ENCODE results near the gene CSNK2A3. TPM values are rescaled to one million over a fixed set of nuclear protein-coding genes. Genes with fewer than 3 reads are reported as not detected.

The CSNK2A3 gene
- total and polyA plus RNA-seq, 2 donors (not counting 1 experiment from before 2014, with no cell fraction given) = 2.3 TPM

GRCh38 chr11:11389238-11389637 is 36.2 kb upstream of the CSNK2A3 start:
- Histone ChIP-seq H3K4me2 (ENCODE audit: extremely low read depth, insufficient read depth, low read length) (no peak overlapping the region), H3K9ac (ENCODE audit: insufficient read depth, low read length) (no peak overlapping the region), H3K4me1 (ENCODE audit: control insufficient read depth, extremely low read depth, insufficient read depth, low read length) (no peaks in the 10 kb centered on the region), H2AFZ (ENCODE audit: low read length) (no peak overlapping the region), H3K9me3 (ENCODE audit: control insufficient read depth, insufficient read depth, low read depth, low read length) (no peaks in the 10 kb centered on the region), H3K36me3 (ENCODE audit: control insufficient read depth, insufficient read depth, low read length) (no peaks in the 10 kb centered on the region), H3K27me3 (ENCODE audit: control insufficient read depth, insufficient read depth, low read length) (no peaks in the 10 kb centered on the region), H3K27ac (ENCODE audit: insufficient read depth, low read length) (no peak overlapping the region), H4K20me1 (ENCODE audit: control insufficient read depth, extremely low read depth, insufficient read depth, low read length) (no peaks in the 10 kb centered on the region), H3K4me3 (replicated peaks in 1 of 4; ENCODE audit: control extremely low read depth in 1 of 4, insufficient read depth in 1 of 4, low read depth in 3 of 4, low read length in 4 of 4) (no peak overlapping the region), H3K79me2 (ENCODE audit: control insufficient read depth, insufficient read depth, low read length) (no peaks in the 10 kb centered on the region)
- DNase-seq (ENCODE audit: low read depth in 2 of 2) = no peak
- TF ChIP-seq EZH2 (IDR thresholded peaks at IDR 0.05; ENCODE audit: low read length, missing control alignments) (no peak), CTCF (conservative IDR thresholded peaks at IDR 0.05 in 1 of 2, IDR thresholded peaks at IDR 0.05 in 1 of 2; ENCODE audit: low read depth in 1 of 2, low read length in 2 of 2) (no peak)

- Histone ChIP-seq H3K79me2 (ENCODE audit: control insufficient read depth, insufficient read depth, low read length) (no peaks in the 10 kb centered on the region), H2AFZ (ENCODE audit: low read length) (no peak overlapping the region)
- TF ChIP-seq CTCF (conservative IDR thresholded peaks at IDR 0.05 in 1 of 2, IDR thresholded peaks at IDR 0.05 in 1 of 2; ENCODE audit: low read depth in 1 of 2, low read length in 2 of 2) (no peak), EZH2 (IDR thresholded peaks at IDR 0.05; ENCODE audit: low read length, missing control alignments) (no peak)
Measured at GRCh38 chr11:11387622-11388305, 34.7 kb upstream of the CSNK2A3 start.

DNA sequence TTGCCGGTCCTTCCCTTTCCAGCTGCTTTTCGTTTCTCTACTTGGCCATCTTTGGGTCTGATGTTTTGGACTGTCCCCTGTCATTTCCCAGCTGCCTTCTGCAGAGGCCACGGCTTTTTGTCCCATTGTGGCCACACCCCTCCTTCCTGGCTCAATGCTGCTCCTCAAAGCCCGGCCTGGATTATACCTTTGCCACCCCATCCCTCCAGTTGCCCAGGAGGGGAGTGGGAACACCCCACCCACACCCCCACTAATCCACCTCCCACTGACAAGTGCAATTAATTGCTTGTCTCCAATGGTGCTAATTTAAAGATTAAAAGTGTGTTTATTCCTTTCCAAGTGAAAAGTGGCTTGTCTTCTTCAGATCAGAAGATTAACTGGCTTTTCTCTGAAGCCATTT is 34.2 kb upstream of the CSNK2A3 start:
- TF ChIP-seq CTCF (conservative IDR thresholded peaks at IDR 0.05 in 1 of 2, IDR thresholded peaks at IDR 0.05 in 1 of 2; ENCODE audit: low read depth in 1 of 2, low read length in 2 of 2) (no peak), EZH2 (IDR thresholded peaks at IDR 0.05; ENCODE audit: low read length, missing control alignments) (no peak)
- Histone ChIP-seq H3K4me1 (ENCODE audit: control insufficient read depth, extremely low read depth, insufficient read depth, low read length) (no peaks in the 10 kb centered on the region), H3K79me2 (ENCODE audit: control insufficient read depth, insufficient read depth, low read length) (no peaks in the 10 kb centered on the region), H3K27me3 (ENCODE audit: control insufficient read depth, insufficient read depth, low read length) (no peaks in the 10 kb centered on the region), H3K9ac (ENCODE audit: insufficient read depth, low read length) (no peak overlapping the region), H3K27ac (ENCODE audit: insufficient read depth, low read length) (no peak overlapping the region), H3K9me3 (ENCODE audit: control insufficient read depth, insufficient read depth, low read depth, low read length) (no peaks in the 10 kb centered on the region), H4K20me1 (ENCODE audit: control insufficient read depth, extremely low read depth, insufficient read depth, low read length) (no peaks in the 10 kb centered on the region), H3K4me2 (ENCODE audit: extremely low read depth, insufficient read depth, low read length) (no peak overlapping the region), H3K4me3 (replicated peaks in 1 of 4; ENCODE audit: control extremely low read depth in 1 of 4, insufficient read depth in 1 of 4, low read depth in 3 of 4, low read length in 4 of 4) (no peak overlapping the region), H2AFZ (ENCODE audit: low read length) (no peak overlapping the region), H3K36me3 (ENCODE audit: control insufficient read depth, insufficient read depth, low read length) (no peaks in the 10 kb centered on the region)
- DNase-seq (ENCODE audit: low read depth in 2 of 2) = no peak

More at GRCh38 chr11:11387622-11388305, 34.7 kb upstream of the CSNK2A3 start:
- no peaks in the 10 kb centered on the region for H3K4me1 ChIP-seq (ENCODE audit: control insufficient read depth, extremely low read depth, insufficient read depth, low read length)
- no peaks in the 10 kb centered on the region for H3K9me3 ChIP-seq (ENCODE audit: control insufficient read depth, insufficient read depth, low read depth, low read length)
- H3K27ac ChIP-seq (ENCODE audit: insufficient read depth, low read length) = no peak overlapping the region
- H3K9ac ChIP-seq (ENCODE audit: insufficient read depth, low read length) = no peak overlapping the region
- H3K4me3 ChIP-seq (replicated peaks in 1 of 4; ENCODE audit: control extremely low read depth in 1 of 4, insufficient read depth in 1 of 4, low read depth in 3 of 4, low read length in 4 of 4) = no peak overlapping the region
- no peaks in the 10 kb centered on the region for H3K27me3 ChIP-seq (ENCODE audit: control insufficient read depth, insufficient read depth, low read length)
- no peaks in the 10 kb centered on the region for H4K20me1 ChIP-seq (ENCODE audit: control insufficient read depth, extremely low read depth, insufficient read depth, low read length)
- no peak for DNase-seq (ENCODE audit: low read depth in 2 of 2)
- H3K4me2 ChIP-seq (ENCODE audit: extremely low read depth, insufficient read depth, low read length) = no peak overlapping the region
- no peaks in the 10 kb centered on the region for H3K36me3 ChIP-seq (ENCODE audit: control insufficient read depth, insufficient read depth, low read length)

All from fibroblast of lung (primary cell).